HG02943 (cell line): ENCODE results near the gene KLHDC3.

ENCODE experiments used
- ATAC-seq: cut with Tn5 transposase; IDR thresholded peaks from one replicate; pipeline ENCODE4 v1.9.1; 2021; ENCODE audit warnings: mild to moderate bottlenecking, low read depth, moderate library complexity; ENCODE audit not compliant: unreplicated experiment

Gene KLHDC3, protein sequence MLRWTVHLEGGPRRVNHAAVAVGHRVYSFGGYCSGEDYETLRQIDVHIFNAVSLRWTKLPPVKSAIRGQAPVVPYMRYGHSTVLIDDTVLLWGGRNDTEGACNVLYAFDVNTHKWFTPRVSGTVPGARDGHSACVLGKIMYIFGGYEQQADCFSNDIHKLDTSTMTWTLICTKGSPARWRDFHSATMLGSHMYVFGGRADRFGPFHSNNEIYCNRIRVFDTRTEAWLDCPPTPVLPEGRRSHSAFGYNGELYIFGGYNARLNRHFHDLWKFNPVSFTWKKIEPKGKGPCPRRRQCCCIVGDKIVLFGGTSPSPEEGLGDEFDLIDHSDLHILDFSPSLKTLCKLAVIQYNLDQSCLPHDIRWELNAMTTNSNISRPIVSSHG

DNA sequence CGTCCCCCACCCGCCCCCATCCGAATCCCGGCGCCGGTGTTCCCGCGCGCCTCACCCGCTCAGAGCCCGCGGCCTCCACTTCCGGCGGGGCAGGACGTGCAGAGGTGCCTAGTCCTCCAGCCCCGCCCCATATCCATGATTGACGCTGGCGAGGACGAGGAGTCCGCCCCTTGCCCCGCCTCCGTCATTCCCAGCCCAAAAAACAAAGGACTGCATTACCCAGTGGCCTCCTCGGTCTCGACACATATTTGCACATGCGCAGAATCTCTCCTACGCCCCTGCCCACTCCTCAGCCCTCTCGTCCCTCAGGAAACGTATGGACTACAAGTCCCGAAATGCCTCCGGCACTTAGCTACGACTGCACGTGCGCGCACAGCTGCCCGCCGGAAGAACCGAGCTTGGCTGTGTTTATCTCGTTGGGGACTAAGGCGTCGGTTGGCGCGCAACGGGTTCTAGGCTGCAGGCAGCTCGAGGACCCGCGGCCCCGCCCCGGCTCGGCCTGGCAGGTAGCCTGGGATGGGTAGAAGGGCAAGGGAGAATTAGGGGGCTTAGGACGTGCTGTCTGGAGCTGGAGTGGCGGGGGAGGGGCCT lies at the start of gene KLHDC3, which contains the start of gene MEA1:
KLHDC3 (plus strand) TSS at position 407 of the 591 bp plus-strand sequence. CDS start 2,944 bp downstream, outside the sequence.
MEA1 (minus strand) TSS at position 104 of the 591 bp plus-strand sequence. CDS start 133 bp downstream, outside the sequence.
- peak; percentile 93 for ATAC-seq

DNA sequence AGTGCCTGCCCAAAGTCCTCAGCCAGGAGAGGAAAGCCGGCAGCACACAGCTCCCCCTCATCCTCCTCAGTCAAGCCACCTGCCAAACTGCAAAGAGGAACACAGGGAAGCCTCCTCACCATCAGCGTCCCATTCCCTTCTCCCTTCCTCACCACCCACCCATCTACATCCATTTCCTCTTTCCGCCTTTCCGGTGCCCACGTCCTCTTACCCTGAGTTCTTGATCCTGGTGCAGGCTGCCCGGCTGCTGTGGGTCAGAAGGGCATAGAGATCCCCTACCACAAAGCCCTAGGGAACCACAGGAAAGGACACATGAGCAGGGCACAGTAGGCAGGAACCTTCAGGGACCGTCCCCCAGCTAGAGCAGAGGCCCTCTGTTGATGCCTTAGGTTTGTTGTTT lies 47.5 kb upstream of the KLHDC3 start:
- ATAC-seq = no peak

DNA sequence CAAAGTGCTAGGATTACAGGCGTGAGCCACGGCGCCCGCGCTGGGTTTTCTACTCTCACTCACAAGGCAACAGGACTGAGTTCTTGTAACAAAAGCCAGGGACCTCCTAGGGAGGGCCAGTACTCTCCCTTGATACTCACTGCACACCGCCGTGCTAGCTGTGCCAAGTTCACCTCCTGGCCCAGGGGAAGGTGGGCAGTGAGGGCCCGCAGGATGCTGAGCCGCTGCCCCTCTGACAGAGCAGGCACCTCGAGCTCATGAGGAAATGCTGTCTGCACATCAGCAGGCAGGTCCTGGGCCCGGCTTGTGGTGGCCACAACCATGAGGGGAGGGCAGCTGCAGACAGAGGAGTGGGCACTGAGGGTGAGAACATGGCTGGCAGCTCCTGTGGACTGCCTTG lies 46.8 kb upstream of the KLHDC3 start:
- no peak for ATAC-seq

DNA sequence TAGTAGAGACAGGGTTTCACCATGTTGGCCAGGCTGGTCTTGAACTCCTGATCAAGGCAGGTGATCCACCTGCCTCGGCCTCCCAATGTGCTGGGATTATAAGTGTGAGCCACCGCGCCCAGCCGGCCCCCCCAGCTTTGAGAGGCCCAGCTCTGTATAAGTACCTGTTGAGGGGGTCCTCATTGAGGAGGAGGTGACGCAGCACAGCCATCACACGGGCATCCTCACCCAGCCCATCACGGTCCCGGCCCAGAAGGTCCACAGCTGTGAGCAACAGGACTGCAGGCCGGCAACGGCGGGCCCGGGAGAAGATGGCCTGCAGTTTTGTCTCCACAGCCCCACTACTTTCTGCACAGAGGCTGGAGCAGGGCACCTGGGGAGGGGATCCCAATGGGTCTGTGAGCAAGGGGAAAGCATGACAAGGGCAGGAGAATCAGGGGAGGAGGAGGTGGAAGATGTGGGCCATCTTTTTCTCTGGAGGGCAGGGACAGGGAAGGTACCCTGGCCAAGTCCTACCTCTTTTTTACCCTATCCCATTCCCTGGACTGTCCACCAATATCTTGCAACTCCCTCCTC lies 45.8 kb upstream of the KLHDC3 start:
- ATAC-seq = no peak

DNA sequence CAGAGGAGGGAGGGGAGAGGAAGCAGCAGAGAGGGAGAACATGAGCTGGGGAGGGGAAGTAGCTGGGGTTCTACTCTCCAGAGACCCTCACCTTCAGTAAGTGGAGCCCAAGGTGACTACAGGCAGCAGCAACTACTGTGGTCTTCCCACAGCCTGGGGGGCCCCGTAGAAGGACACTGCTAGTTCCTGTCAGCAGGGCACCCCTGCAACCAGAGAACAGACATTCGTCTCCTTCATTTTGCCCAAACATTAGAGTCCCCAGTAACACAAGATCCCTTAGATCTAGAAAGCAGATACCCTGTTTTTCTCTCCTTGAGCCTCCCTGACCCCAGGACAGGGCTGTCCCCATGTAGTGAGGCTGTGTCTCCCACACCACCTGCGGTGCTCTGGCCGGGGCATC lies 45.3 kb upstream of the KLHDC3 start:
- no peak for ATAC-seq

DNA sequence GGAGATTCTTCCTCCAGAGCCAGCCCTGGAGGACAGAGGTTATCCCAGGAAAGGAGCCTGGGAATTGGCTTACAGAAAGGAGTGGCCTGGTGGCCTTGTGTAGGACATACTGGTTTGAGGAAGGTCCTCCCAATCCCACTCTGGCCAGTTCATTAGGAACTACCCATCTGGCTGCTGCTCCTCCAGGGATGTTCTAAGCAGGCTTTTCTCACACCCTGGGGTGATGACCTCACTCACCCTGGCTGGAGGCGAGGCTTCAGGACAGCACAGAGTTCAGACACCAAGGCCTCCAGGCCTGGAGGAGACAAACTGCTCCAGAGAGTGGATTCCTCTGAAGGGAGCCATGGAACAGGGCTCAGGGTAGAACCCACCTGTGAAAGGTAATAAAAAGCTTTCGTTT lies 44.6 kb upstream of the KLHDC3 start:
- ATAC-seq = no peak

DNA sequence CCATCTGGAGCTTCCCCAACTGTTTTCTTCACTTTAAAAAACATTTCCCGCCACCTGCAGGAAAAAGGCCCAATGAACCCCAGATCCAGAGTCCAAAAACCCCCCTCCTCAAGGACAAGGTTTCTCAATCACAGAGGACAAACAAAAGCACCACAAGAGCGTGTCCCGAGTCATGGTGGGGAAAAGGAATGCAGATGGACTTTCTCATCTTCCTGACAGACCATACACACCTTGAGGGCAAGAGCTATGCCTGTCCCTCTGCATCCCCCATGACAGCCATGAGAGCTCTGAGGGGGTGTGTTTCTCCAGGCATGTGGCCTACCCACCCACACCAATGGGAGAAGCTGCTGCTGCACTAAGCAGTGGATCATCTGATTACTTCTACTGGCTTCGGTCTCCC lies 44.1 kb upstream of the KLHDC3 start:
- ATAC-seq = no peak

DNA sequence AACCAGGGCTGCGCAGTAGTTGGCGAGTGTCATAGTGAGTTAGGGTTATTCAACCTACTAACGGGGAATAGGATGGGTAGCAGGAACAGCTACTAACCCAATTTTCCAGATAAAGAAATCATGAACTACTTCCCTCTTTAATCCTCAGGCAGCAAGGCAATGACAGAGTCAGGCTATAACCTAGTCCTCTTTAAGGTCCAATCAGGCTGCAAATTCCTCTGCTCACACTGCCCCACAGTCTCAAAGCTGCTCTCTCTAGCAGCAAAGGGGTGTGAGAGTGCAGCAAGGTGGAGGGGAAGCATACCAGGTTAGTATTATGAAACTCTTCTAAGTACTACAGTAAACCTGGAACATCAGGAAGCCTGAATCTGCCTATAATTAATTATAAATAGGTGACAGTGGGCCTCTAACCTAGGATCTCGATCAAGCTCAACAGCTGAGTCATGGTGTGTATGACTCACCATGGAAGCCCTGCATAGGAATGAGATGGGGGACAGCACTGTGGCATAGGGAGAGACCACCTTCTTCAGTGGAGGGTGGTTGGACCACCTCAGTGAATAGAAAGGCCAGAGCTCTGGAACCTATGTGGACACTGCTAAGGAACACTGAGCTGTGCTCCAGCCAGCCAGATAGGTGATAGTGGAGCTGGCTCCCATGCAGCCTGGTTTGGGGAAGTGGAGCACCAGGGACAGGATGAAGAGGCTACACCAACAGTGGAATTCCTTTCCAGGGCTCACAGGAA lies 43.0 kb upstream of the KLHDC3 start:
- ATAC-seq = no peak

DNA sequence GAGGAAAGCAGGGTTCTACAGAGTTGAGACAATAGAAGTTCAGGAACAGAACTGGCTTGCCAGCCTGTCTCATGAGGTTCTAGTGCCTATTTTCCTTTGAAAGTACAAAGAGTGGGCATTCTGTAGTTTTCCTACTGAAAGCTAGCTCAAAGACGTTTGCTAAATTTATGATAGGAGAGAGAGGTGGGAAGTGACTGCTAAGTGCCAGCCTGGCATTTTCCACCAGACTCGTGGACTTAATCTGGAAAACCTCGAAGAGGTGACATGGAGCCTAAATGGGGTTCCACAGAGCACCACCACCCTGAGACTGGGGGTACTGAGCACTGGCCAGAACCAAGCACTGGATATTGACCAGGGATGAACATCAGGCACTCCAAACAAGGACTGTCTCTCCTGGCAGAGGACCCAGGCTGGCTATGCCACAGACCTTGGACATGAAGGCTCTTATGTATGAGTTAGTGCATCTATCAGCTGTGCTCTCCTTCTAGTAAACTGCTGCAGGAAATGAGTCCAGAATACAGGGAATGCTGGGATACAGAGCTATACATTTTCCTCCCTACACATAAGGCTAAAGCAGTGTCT lies 42.2 kb upstream of the KLHDC3 start:
- ATAC-seq = no peak

DNA sequence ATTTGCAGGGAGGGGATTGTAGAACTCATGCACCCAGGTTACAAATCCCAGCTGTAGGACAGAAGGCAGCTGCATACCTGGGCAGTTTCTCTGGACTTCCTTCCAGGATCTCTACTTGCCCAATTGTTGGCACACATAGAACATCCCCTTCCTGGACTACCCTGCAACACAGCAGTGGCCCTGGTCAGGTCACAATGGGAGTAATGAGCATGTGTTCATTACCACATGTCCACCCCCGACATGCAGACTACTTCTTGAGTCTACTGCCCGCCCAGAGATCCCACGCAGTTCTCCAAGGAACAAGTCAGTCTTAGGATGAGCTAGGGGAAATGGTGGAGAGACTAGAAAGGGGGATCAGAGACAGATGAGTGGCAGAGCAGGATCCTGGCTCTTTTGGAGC lies 40.1 kb upstream of the KLHDC3 start:
- ATAC-seq = no peak

DNA sequence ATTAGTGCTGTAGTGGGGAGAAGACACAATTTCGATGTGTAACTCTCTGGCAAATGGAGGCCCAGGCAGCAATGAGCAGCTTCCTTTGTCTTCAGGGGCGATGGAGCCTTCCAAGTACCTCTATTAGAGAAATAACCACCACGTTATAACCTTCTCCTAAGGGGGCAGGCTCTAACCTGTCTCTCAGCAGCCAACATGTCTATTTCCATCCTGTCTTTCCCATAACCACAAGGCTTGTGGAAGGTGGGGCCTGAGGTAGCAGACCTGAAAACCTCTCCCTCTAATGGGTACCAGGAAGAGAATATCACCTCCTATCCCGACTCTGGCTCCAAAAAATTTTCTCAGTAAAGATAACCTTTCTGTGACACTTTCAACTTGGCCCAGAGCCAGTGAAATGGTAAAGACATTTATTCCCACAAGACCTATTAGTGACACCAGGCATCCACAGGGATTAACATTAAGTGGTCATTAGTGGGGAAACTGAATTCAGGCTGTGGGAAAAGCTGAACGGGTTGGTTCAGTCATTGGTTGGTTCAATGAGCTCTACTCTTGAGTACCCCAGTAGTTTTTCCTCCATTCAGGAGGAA lies 39.0 kb upstream of the KLHDC3 start:
- no peak for ATAC-seq

DNA sequence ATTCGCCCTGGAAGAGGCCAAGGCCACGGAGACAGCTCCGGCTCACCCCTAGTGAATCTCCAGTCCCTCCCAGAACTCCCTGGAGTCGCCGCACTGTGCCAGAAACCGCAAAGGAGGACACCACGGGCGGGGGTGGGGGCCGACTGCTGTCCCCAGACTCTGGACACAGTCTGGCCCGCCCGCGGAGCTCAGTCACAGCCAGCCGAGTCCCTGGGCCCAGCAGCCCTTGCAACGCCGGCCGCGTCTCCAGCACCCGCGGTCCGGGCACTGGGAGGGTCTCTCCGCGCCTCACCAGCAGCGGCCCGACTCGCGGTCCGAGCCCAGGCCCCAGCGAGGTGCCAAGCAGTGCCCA lies 35.6 kb upstream of the KLHDC3 start:
- ATAC-seq = no peak

DNA sequence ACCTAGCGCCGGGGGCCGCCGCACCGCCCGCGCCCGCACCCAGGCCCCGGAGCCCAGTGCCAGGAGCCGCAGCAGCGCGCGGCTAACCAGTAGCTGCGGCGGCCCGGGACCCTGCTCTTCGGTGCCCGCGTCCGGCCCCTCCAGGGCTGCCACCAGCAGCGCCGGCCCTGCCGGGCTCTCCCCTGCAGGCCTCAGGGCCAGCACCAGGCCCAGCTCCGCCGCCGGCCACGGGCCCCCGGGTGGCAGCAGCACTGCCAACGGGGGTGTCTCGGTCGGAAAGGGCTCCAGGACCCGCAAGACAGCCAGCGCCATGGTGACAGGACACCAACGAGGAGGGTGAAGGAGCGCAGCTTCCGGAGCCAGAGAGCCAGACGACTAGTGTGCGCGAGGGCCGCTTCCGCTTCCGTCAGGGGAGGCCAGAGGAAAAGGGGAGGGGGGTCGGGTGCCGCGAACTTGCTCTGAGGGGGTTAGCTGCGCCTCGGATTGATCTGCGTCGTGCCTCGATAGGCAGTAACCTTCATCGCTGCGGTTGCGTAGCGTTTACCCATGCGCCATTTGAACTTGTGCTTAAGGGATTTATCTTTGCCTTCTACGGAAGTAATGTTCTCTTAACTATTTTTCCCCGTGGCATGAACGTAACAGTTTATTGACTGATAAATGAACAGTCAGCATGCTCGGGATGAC lies 35.1 kb upstream of the KLHDC3 start, which contains the start of gene PEX6:
PEX6 (minus strand) TSS at position 343 of the 684 bp plus-strand sequence; CDS start at position 312, 31 bp downstream.
- peak; percentile 91 for ATAC-seq

DNA sequence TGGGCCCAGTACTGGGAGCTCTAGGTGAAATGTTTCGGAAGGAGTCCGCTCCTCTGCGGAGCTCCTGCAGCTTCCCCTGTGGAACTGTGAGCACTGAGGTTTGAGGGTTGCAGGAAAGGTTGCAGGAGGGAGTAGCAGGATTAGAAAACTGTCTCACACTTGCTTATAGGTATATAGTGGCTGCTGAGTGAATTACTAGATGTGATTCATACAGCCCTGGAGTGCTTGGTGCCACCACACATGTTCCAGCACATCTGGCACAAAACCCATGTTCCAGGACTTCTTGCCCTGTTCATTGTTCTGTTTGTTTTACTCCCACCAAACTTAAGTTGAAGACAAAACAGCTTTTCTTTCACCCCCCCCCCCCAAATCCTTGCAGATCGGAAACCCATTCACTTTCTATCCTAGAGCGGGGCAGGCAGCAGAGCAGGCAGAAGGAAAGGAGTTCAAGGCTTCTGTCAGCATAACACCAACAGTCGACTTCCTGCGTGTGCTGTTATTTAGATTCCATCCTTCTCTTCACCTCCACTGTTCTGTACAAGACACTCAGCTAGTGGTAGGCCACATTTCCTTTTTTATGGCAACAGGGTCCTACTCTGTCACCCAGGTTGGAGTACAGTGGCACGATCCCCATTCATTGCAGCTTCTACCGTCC lies 34.4 kb upstream of the KLHDC3 start:
- ATAC-seq = no peak

DNA sequence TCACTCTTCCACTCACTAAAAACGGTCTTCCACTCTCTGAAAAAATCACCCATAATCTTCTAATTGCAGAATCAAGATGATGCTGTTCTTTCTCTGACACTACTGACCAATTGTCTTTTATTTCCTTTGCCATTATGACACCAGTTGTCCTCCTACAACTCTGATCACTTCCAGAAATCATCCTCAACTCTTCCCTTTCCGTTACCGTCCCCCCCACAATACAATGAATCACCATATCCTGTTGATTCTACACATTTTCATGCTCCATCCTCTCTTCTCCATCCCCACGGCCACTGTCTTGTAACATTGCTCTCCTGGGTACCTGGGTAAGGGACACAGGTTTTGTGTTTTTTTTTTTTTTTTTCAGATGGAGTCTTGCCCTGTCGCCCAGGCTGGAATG lies 32.2 kb upstream of the KLHDC3 start:
- no peak for ATAC-seq

DNA sequence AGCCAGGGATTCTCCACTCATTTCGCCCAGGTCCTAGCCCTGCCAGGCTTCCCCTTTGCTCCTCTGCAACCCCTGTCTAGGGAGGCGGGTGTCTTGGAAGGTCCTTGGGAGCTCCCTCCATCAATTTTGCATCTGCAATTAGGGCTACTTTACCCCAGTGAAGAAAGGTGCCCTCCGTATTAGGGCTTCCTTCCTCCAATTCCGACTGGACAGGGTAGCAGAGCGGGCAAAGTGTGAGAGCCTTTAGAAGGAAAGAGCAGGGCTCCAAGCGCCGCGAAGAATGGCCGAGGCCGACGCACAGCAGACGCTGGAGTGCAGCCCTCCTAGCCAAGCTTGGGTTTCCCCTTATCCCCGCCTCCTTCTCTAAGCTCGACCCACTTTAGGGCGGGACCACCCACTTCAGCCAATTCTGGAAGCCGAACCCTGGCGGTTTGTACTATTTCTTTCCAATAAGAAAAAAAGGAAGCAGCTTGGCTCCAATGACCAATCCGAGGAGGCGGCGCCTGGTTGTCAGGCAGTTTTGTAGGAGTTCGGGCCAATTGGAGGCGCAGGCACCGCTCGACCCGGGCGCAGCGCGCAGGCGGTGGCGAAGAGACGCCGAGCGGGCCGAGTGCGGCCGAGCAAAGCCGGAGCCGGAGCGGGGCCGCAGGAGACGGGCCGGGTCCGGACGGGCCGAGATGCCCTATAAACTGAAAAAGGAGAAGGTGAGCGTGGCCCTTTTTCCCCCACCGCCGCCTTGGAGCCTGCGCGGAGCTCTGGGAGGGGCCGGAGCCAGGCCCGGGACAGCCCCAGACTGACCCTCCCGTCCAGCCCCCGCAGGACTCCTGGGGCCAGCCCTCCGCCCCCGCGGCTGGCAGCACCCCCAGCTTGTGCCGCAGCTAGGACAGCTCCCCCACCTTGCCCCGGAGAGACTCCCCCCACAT lies 29.8 kb upstream of the KLHDC3 start, which contains the start of gene PPP2R5D:
PPP2R5D (plus strand) TSS at position 570 of the 923 bp plus-strand sequence; CDS start at position 678, 108 bp downstream.
- ATAC-seq = peak; percentile 91

DNA sequence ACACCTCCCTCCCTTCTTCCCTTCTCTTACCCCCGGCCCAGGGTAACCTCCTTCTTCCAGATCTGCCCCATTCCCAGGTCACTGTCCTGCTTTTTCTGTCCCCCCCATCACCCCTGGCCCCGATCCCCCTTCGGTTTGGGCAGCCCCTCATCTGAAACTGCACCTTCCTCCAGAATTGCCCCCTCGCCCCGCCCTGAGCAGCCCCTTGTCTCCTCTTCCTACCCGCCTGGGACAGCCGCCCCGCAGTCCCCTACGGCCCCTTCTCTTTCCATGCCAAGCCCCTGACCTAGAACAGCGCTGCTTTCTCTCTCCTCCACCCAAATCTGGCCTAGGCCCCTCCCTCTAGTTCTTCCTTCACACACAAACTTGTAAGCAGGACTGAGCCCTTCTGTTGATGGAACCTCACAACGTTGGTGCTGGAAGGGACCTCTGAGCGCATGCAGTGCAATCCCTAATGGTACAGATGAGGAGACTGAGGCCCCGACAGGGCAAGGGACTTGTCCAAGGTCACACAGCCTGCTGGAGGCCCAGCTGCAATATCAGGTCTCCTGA lies 29.0 kb upstream of the KLHDC3 start:
- ATAC-seq = no peak
